Prostate gland (tissue), 2 donors: ENCODE measurements around the gene C1orf105.

Experiments used
- CTCF ChIP-seq, 4 experiments: fragments of 200-600 bp in 2 of 4; fragments of 450-650 bp in 2 of 4; sonication (generic) in 2 of 4; IDR thresholded peaks; 1 replicate in 3 of 4; 2 replicates in 1 of 4; pipeline ENCODE4 v1.5.1; 2016 to 2019; ENCODE audit warnings: antibody characterized with exemption in 4 of 4, mild to moderate bottlenecking in 2 of 4, moderate library complexity in 2 of 4
- POLR2A ChIP-seq: fragments of 450-650 bp; IDR thresholded peaks from one replicate; pipeline ENCODE4 v1.6.1; 2016; ENCODE audit warnings: antibody characterized with exemption, mild to moderate bottlenecking
- POLR2AphosphoS5 ChIP-seq: sonication (generic); formaldehyde crosslinking; IDR thresholded peaks from one replicate; pipeline ENCODE4 v1.6.1; 2017; ENCODE audit warnings: antibody characterized with exemption

GRCh38 chr1:172460887-172461315, 40.4 kb downstream of the C1orf105 start:
- TF ChIP-seq CTCF (IDR thresholded peaks at IDR 0.05) (no peak), POLR2A (no peak), POLR2AphosphoS5 (no peak)
